ENCODE results near the gene KCNH3.

Gene KCNH3

GRCh38 chr12:49578471-49579112, 39.8 kb downstream of the KCNH3 start:
- H3K9ac ChIP-seq (ENCODE audit: low read length), result no peak overlapping the region
- H3K27ac ChIP-seq (ENCODE audit: low read depth, low read length), result no peak overlapping the region
- H3K36me3 ChIP-seq (ENCODE audit: control insufficient read depth, insufficient read depth, low read length), result no peaks in the 10 kb centered on the region
- no peak overlapping the region for H3K4me3 ChIP-seq (ENCODE audit: low read length)
- H3K4me1 ChIP-seq (ENCODE audit: control insufficient read depth, insufficient read depth, low read length), result peaks cover 20% of the 10 kb centered on the region
- H3K27me3 ChIP-seq (ENCODE audit: control insufficient read depth, insufficient read depth, low read length), result no peaks in the 10 kb centered on the region

GRCh38 chr12:49580572-49581535, 42.0 kb downstream of the KCNH3 start:
- Histone ChIP-seq H3K4me1 (ENCODE audit: control insufficient read depth, insufficient read depth, low read length) (peaks cover 21% of the 10 kb centered on the region), H3K9ac (ENCODE audit: low read length) (no peak overlapping the region), H3K27ac (ENCODE audit: low read depth, low read length) (no peak overlapping the region)

GRCh38 chr12:49582201-49582600, 43.4 kb downstream of the KCNH3 start:
- Histone ChIP-seq H3K27me3 (ENCODE audit: control insufficient read depth, insufficient read depth, low read length) (no peaks in the 10 kb centered on the region), H3K4me1 (ENCODE audit: control insufficient read depth, insufficient read depth, low read length) (peaks cover 21% of the 10 kb centered on the region), H3K9ac (ENCODE audit: low read length) (no peak overlapping the region), H3K4me3 (ENCODE audit: low read length) (no peak overlapping the region), H3K27ac (ENCODE audit: low read depth, low read length) (no peak overlapping the region), H3K36me3 (ENCODE audit: control insufficient read depth, insufficient read depth, low read length) (no peaks in the 10 kb centered on the region)

More at GRCh38 chr12:49580572-49581535, 42.0 kb downstream of the KCNH3 start:
- no peak overlapping the region for H3K4me3 ChIP-seq (ENCODE audit: low read length)
- H3K36me3 ChIP-seq (ENCODE audit: control insufficient read depth, insufficient read depth, low read length), result no peaks in the 10 kb centered on the region
- H3K27me3 ChIP-seq (ENCODE audit: control insufficient read depth, insufficient read depth, low read length), result no peaks in the 10 kb centered on the region

- H3K4me1 ChIP-seq (ENCODE audit: control insufficient read depth, insufficient read depth, low read length), result peaks cover 21% of the 10 kb centered on the region
- H3K36me3 ChIP-seq (ENCODE audit: control insufficient read depth, insufficient read depth, low read length), result no peaks in the 10 kb centered on the region
- no peaks in the 10 kb centered on the region for H3K27me3 ChIP-seq (ENCODE audit: control insufficient read depth, insufficient read depth, low read length)
- peak overlapping the region; percentile 27 for H3K27ac ChIP-seq (ENCODE audit: low read depth, low read length)
- H3K4me3 ChIP-seq (ENCODE audit: low read length), result no peak overlapping the region
- H3K9ac ChIP-seq (ENCODE audit: low read length), result no peak overlapping the region
Observed at GRCh38 chr12:49582850-49583249, 44.0 kb downstream of the KCNH3 start.

GRCh38 chr12:49583366-49584094, 44.7 kb downstream of the KCNH3 start:
- no peaks in the 10 kb centered on the region for H3K36me3 ChIP-seq (ENCODE audit: control insufficient read depth, insufficient read depth, low read length)
- no peaks in the 10 kb centered on the region for H3K27me3 ChIP-seq (ENCODE audit: control insufficient read depth, insufficient read depth, low read length)
- H3K4me1 ChIP-seq (ENCODE audit: control insufficient read depth, insufficient read depth, low read length), result peaks cover 21% of the 10 kb centered on the region
- no peak overlapping the region for H3K9ac ChIP-seq (ENCODE audit: low read length)
- peak overlapping the region; percentile 27 for H3K27ac ChIP-seq (ENCODE audit: low read depth, low read length)
- no peak overlapping the region for H3K4me3 ChIP-seq (ENCODE audit: low read length)

GRCh38 chr12:49584591-49584990, 45.8 kb downstream of the KCNH3 start:
- Histone ChIP-seq H3K27me3 (ENCODE audit: control insufficient read depth, insufficient read depth, low read length) (no peaks in the 10 kb centered on the region), H3K9ac (ENCODE audit: low read length) (no peak overlapping the region), H3K4me3 (ENCODE audit: low read length) (no peak overlapping the region), H3K27ac (ENCODE audit: low read depth, low read length) (no peak overlapping the region), H3K36me3 (ENCODE audit: control insufficient read depth, insufficient read depth, low read length) (no peaks in the 10 kb centered on the region), H3K4me1 (ENCODE audit: control insufficient read depth, insufficient read depth, low read length) (peaks cover 21% of the 10 kb centered on the region)

- Histone ChIP-seq H3K27ac (ENCODE audit: low read depth, low read length) (no peak overlapping the region), H3K4me3 (ENCODE audit: low read length) (no peak overlapping the region), H3K9ac (ENCODE audit: low read length) (no peak overlapping the region), H3K36me3 (ENCODE audit: control insufficient read depth, insufficient read depth, low read length) (no peaks in the 10 kb centered on the region), H3K27me3 (ENCODE audit: control insufficient read depth, insufficient read depth, low read length) (no peaks in the 10 kb centered on the region), H3K4me1 (ENCODE audit: control insufficient read depth, insufficient read depth, low read length) (peaks cover 18% of the 10 kb centered on the region)
Observed at GRCh38 chr12:49585477-49586459, 46.9 kb downstream of the KCNH3 start.

GRCh38 chr12:49587174-49587908, 48.5 kb downstream of the KCNH3 start:
- Histone ChIP-seq H3K36me3 (ENCODE audit: control insufficient read depth, insufficient read depth, low read length) (no peaks in the 10 kb centered on the region), H3K4me3 (ENCODE audit: low read length) (no peak overlapping the region), H3K4me1 (ENCODE audit: control insufficient read depth, insufficient read depth, low read length) (peaks cover 13% of the 10 kb centered on the region), H3K27me3 (ENCODE audit: control insufficient read depth, insufficient read depth, low read length) (no peaks in the 10 kb centered on the region), H3K9ac (ENCODE audit: low read length) (no peak overlapping the region), H3K27ac (ENCODE audit: low read depth, low read length) (no peak overlapping the region)

GRCh38 chr12:49588281-49588680, 49.5 kb downstream of the KCNH3 start:
- no peak overlapping the region for H3K4me3 ChIP-seq (ENCODE audit: low read length)
- H3K4me1 ChIP-seq (ENCODE audit: control insufficient read depth, insufficient read depth, low read length), result peaks cover 4% of the 10 kb centered on the region
- no peaks in the 10 kb centered on the region for H3K36me3 ChIP-seq (ENCODE audit: control insufficient read depth, insufficient read depth, low read length)
- H3K27ac ChIP-seq (ENCODE audit: low read depth, low read length), result no peak overlapping the region
- H3K27me3 ChIP-seq (ENCODE audit: control insufficient read depth, insufficient read depth, low read length), result no peaks in the 10 kb centered on the region
- H3K9ac ChIP-seq (ENCODE audit: low read length), result no peak overlapping the region

- H3K4me1 ChIP-seq (ENCODE audit: control insufficient read depth, insufficient read depth, low read length), result no peaks in the 10 kb centered on the region
- no peaks in the 10 kb centered on the region for H3K36me3 ChIP-seq (ENCODE audit: control insufficient read depth, insufficient read depth, low read length)
- no peaks in the 10 kb centered on the region for H3K27me3 ChIP-seq (ENCODE audit: control insufficient read depth, insufficient read depth, low read length)
- H3K4me3 ChIP-seq (ENCODE audit: low read length), result no peak overlapping the region
- no peak overlapping the region for H3K9ac ChIP-seq (ENCODE audit: low read length)
- H3K27ac ChIP-seq (ENCODE audit: low read depth, low read length), result no peak overlapping the region
Observed at GRCh38 chr12:49588721-49589516, 50.1 kb downstream of the KCNH3 start.
